Epidermal melanocyte (primary cell): ENCODE measurements around the gene OLFM2.
"Not testable (repeated sequence)": the region's sequence is repeated elsewhere in the genome, so short reads cannot be mapped to it uniquely, and the experiment has no call there.

Experiments used
- DNase-seq: peaks from one replicate; pipeline ENCODE4 v3.0.0; 2011; ENCODE audit warnings: low spot score; ENCODE audit not compliant: insufficient read length

OLFM2 gene

DNA sequence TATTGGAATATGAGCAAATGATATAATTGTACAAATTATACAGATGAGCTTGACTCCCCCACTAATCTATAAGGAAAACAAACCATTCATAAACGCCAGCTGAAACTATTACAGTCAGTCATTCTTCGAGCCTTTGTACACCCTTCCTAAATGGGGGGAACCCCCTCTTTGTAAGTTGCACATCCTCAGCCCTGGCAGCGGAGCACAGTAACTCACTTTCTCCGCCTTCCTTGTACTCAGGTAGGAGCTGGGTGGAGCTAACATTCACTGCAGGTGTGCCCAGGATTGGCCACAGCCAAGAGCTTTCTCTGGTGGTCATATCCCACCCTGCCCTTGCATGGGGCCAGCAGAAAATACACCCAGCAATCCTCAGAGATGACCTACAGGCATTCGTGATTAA, 72.6 kb downstream of the OLFM2 start:
- DNase-seq: no peak

DNA sequence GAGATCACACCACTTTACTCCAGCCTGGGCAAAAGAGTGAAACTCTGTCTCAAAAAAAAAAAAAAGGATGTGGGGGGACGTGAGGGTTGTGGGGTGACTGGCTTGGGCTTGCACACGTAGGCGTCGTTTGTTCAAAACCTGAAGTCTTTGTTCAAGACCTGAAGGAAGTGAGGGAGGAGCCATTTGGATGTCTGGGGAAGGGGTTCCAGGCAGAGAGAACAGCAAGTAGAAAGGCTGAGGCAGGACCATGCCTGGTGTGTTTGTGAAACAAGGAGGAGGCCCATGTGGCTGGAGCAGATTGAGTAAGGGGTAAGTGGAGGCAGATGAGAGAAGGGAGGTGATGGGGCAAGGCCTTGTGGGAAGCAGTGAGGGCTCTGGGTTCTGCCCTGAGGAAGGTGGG, 73.4 kb downstream of the OLFM2 start:
- DNase-seq: no peak

DNA sequence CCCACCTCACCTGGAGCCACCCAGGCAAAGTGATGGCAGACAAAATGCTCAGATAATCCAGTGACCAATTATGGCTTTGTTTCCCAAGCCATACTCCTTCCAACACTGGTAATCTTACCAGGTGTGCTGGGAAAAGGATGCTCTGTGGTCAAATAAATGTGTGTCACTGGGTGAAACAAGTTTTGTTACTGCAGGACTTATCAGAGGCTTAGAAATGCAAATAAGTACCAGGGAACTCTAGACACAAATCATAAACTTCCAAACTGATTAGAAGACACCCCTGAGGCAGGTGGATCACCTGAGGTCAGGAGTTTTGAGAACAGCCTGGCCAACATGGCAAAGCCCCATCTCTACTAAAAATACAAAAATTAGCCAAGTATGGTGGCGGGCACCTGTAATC, 74.8 kb downstream of the OLFM2 start:
- DNase-seq: no peak

DNA sequence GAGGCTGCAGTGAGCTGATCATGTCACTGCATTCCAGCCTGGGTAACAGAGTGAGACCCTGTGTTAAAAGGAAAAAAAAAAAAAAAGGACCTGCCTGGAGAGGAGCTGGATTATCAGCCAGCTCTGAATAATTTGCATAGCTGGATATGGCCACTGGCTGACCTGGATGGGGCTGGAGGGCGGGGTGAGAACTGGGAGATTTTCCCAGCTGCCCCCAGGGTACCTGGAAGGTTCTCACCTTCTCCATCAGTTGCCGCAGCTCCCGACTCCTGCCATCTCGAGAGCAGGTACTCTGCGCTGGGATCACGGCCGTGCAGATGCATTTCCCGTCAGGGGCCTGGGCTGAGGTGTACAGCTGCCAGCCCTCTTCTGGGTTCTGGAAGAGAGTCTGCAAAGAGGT, 75.9 kb downstream of the OLFM2 start:
- DNase-seq: no peak

DNA sequence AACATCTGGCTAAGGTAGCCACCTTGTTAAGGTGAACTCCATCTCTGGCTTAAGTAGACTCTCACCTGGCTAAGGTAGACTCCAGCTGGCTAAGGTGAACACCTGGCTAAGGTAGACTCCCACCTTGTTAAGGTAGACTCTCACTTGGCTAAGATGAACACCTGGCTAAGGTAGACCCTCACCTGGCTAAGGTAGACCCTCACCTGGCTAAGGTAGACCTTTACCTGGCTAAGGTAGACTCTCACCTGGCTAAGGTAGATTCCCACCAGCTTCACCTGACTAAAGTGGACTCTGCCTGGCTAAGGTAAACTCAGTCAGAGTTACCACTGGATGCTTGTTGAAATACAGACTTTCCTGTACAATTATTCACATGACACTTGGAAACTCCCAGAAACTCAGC, 77.5 kb downstream of the OLFM2 start:
- no peak for DNase-seq

DNA sequence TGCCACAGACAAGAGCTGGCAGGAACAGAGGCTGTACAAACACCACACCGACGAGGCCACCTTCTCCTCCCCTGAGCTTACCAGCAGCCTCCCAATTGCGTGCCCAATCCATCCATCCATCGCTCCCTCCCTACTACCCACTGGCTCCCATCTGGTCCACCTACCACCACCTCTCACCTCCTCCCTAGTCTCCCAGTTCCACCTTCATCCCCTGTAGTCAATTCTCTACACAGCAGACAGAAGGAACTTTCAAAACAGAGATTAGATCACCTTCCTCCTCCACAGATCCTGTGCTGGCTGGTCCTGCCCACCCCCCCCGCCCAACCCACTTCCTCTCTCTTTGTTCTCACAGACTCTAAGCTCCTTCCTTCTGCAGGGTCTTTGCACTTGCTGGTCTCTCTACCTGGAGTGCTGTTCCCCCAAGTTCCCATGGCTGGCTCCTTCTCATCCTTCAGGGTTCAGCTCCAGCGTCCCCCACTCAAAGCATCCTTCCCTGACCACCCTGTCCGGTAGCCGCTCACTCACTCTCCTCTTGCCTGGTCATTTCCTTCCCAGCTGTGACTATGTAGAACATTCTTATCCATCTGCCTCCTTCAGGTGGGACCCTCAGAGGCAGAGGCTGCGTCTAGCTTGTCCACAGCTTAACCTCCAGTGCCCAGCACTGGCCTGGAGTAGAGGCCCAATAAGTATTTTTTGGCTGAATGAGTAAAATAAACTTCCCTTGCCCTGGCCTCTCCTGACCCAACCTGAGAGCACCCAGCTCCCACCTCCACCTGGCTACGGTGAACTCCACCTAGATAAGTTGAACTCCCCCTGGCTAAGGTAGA, 78.2 kb downstream of the OLFM2 start:
- DNase-seq: no peak

DNA sequence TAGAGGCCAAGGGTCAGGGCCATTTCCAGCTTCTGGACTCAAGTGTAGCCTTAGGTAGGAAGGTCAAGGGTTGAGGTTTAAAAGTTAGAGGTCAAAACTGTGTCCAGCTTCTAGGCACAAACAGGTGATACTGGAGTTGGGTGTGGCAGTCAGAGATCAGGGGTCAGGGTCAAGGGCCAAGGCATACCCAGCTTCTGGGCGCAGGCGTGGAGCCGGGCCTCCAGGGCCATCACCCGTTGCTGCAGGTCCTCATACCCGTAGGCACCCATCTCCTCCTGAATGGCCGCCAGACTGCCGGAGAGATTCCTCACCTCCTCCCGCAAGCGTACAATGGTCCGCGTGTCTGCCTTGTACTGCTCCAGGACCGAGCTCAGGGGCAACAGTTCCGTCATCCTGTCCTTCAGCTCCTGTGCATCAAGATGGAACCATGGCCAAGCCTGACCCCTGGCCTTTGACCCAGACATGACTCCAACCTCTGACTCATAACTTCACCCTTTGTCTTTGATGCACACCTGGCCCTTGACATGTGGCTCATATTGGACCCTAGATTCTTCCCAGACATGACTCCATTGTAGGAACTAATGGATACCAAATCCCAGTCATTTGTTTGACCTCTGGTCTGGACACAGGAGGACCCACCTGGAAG, 79.1 kb downstream of the OLFM2 start:
- DNase-seq: no peak

DNA sequence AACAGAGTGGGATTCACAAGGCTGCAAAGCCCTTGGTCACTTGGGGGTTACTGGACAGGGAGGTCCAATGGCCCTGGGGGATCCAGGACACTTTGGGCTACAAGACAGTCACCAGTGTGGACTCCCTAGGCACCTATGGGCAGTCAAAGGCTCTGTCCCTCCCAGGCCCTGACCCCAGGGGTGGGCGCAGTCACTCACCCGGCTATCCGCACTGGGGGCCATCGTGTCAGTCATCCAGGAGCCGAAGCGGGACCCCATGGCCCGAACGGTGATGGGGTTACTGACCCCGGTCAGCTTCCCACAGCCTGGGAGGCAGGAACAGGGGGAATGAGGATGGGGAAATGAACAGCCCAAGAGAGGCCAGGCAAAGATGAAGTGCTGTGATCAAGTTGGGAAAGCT, 79.7 kb downstream of the OLFM2 start:
- no peak for DNase-seq

DNA sequence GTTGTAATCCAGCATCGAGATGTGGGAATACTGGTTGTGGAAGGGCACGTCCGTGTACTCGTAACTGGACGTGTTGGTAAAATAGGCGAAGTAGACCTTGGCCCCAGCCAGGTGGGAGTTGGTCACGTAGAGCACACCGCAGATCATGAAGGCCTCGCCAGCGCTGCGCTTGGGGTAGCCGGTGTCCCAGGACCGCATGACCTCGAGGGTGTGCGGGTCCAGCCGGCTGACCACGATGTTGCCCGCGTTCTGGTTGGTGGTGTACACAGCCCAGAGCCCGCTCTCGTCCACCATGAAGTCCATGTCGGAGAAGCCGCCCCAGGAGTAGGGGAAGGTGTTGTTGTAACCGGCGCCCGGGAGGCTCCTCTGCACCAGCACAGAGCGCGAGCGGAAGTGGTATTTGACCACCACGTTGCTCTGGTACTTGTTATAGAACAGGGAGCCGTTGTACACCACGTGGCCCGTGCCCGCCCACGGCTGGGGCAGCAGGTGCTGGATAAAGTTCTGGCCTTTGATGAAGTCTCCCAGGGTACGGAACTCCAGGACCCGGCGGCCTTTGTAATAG, 82.0 kb downstream of the OLFM2 start:
- no peak for DNase-seq

DNA sequence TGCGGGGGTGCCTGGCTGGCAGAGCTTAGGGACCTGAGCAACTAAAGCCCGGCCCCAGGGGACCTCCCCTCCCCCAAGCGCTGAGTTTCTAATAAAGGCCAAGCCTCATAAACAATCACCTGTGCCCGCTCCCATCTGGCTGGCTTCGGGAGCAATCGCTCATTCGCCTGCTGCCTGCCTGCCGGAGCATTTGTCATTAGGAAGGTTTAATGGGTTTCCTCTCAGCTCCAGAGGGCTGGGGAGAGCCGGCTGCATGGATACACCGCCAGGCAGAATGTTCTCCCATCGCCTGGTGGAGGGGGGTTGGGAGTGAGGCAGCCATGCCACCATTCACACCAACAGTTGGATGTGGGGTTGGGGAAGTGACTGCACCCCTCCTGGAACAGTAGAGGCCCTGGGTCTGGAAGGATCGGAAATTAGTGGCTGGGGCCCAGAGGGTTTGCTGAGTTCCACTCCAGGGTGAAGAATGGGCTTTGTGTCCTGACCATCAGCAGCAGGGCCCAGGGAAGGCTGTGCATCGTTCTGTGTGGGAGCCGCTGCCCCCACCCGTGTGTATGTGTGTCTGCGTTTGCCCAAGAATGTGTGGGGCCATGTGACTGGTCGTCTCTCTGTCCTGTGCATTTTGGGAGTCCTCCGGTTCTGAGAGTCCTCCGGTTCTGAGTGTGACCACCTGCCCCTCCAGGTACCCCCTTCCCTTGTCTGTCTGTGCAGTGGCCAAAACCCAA, 85.9 kb downstream of the OLFM2 start:
- no peak for DNase-seq

DNA sequence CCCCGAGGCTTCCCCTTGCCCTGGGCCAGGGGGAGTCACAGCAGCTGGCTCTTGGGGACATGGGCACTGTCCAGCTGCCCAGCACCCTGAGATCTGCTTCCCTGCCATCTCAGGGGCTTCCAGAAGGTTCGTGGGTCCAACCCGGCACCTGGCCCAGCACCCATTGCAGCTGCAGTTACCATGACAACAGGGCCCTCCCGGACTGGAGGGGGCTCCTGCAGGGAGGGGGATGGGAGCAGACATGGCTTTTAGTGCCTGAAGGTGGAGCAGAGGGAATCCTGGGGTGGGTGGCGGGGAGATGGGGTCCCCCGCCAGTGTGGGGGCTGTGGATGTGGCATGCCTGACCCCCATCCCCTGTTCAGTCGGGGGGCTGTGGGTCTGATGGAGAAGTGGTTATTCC, 86.5 kb downstream of the OLFM2 start:
- no peak for DNase-seq

DNA sequence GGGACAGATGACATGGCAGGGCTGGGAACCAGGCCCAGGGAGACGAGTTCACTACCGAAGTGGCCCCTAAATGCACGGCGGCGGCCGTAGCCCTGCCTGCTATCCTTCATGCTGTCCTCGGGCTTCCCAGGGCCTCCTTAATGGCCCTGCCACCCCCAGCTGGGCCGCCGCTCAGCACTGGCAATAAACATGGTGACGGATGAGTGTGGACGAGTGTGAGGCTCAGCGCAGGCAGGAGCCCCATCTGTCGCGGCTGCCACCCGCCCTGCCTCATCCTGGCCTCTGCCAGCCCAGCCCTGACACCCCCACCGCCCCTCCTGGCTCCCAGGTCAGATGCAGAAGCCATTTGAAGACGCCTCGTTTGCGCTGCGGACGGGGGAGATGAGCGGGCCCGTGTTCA, 87.6 kb downstream of the OLFM2 start:
- DNase-seq: no peak

DNA sequence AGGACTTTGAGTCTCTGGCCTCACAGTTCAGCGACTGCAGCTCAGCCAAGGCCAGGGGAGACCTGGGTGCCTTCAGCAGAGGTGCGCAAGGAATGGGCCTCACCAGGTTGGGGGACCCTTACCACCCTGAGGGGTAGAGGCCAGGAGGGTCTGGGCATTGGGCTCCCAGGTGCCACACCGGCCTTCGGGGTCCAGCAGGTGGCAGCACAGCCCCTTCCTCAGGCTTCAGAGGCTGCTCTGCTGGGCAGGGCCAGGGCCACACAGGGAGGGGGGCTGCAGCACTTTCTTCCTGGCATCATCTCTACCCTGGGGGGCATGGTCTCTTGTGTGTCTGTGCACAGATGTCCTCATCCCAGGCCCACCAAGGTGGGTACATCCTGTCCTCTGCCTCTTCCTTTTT, 88.3 kb downstream of the OLFM2 start:
- no peak for DNase-seq

DNA sequence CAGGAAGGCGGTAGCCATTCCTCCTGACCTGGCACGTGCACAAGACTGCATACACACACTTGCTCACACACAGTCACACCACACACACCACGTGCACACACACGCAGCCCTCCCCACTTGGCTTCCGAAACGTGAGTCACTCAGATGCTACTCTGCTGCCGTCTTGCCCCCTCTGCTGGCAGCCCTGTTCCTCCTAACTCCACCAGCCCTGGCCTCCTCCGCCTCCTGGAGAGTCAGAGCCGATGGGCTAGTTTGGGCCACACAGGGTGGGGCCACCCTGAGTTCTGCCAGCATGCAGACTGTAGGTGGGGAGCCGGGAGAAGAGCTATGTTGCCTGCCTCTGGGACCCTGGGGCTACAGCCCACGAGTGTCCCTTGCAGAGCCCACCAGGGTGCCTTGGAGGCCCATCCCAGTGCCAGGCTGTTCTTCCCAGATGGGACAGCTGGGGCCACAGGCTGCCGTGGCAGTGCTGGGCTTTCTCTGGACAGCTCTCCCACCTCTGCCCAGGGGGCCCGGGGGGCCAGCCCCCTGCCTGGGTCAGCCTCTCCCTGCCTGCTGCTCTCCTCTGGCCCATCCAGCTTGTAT, 89.1 kb downstream of the OLFM2 start:
- peak; percentile 74 for DNase-seq

DNA sequence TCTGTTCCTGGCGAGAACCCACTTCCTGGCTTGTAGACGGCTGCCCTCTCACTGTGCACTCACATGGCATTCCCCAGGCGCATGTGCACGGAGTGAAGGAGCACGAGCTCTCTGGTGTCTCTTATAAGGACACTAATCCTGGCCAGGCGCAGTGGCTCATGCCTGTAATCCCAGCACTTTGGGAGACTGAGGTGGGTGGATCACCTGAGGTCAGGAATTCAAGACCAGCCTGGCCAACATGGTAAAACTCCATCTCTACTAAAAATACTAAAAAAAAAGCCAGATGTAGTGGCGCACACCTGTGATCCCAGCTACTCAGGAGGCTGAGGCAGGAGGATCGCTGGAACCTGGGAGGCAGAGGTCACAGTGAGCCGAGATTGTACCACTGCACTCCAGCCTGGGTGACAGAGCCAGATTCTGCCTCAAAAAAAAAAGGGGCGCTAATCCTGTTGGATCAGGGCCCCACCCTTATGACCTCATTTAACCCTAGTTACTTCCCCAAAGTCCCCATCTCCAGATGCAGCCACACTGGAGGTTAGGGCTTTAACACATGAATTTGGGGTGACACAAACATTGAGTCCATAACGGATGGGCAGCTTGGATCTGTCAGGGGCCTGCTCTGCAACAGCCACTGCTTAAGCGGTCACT, 92.6 kb downstream of the OLFM2 start:
- not testable (repeated sequence) for DNase-seq

DNA sequence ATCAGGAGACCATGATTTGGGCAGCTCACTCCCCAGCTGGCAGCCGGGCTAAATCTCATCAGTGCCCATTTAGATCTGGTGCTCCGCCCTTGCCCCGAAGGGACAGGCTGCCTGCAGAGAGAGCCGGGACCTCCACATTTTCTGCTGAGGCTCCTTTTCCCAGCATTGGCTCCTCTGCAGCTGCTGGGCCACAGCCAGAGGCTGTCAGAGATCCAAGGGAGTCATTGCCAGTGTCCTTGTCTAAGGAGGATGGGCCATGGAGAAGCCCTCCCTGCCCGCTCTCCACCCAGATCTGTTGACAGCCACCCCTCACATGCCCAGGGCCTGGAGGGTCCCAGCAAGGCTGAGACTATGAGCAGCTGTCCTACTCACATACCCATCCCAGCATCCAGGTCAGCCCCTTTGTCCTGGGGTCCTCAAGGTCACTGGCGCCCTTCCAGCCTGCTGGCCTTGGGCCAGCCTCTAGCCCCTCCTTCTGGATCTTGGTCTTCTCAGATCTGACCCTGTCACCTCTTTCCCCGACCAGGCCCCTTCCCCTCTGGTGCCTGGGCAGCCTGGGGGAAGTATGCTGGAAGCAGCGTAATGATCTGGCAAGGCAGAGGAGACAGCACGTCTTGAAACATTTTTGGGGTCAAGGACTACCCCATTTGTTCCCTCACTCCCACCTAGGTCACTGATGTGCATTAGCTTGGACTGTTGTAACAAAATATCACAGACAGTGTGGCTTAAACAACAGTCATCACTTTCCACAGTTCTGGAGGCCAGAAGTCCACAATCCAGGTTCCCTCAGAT, 93.3 kb downstream of the OLFM2 start:
- DNase-seq: no peak

DNA sequence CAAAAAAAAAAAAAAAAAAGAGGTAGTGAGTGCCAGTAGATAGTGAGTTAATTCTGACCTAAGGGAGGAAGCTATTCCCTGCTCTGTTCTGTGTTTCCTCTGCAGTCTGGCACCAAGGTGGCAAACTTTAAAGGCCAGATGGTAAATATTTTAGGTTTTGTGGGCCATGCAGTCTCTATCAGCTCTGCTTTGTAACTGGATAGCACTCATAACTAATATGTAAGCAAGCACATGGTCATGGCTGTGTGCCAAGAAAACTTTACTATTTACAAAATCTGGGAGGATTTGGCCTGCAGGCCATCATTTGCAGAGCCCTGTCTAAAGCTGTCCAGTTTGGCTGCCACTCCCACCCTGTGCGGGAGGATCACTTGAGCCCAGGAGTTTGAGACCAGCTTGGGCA, 96.9 kb downstream of the OLFM2 start:
- peak; percentile 23 for DNase-seq

DNA sequence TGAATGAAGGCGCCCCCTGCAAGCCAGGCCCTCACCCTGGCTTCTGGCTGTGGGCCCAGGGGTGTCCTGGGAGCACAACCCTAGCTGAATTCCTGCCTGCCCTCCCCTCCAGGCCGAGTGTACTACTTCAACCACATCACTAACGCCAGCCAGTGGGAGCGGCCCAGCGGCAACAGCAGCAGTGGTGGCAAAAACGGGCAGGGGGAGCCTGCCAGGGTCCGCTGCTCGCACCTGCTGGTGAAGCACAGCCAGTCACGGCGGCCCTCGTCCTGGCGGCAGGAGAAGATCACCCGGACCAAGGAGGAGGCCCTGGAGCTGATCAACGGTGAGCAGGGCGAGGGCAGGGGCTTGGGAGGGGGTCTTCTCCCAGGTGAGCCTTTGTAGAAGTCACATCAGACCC, 98.0 kb downstream of the OLFM2 start:
- no peak for DNase-seq

DNA sequence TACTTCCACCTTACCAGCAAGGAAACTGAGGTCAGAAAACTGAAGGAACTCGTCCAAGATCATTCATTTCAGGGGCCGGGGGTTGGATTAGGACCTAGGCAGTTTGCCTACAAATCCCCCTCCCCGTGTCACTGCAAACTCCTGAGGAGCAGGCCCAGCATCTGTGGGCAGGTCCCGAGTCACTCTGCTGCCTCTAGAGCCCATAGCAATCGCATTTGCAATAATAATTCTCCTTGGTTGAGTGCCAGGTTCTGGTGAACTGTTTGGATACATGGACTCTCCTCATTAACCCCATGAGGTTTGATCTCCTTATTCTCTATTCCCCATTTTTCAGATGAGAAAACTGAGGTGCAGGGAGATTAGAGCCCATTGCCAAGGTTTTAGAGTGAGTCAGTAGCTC, 100.3 kb downstream of the OLFM2 start:
- peak; percentile 15 for DNase-seq

DNA sequence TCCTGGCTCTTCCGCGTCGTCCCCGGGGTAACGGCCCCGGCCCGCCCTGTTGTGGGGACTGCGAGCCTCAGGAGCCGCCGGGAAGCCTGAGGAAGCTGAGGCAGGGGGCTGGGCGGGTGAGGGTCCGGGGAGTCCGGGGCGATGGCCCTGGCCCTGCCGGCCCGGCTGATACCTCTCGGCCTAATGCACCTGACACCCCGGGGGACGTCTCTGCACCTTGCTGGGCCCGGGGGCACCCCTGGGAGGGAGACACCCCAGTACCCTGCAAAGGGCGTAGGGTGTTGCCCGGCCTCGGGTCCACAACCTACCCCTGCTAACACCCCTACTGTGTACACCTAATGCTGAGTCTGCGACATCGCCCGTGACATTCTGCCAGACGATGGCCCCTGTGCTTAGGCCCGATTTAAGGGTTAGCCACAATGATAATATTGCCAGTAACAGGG, 100.8 kb downstream of the OLFM2 start:
- no peak for DNase-seq
